ENCODE data around the gene GJB3.

- no peak for TF ChIP-seq CTCF (IDR thresholded peaks at IDR 0.05; ENCODE audit: insufficient read depth, low read length)
- no peak for TF ChIP-seq POLR2AphosphoS5 (IDR thresholded peaks at IDR 0.05; ENCODE audit: low read depth)
Observed at GRCh38 chr1:34785231-34785874, 4.3 kb downstream of the GJB3 start.

Data from HL-60 (cell line).